ENCODE results near the gene DSCAML1.

GRCh38 chr11:117738246-117738957 is 58.6 kb downstream of the DSCAML1 start:
- no peak for TF ChIP-seq RFX1 (IDR thresholded peaks at IDR 0.05)
- no peak for TF ChIP-seq MAFF (IDR thresholded peaks at IDR 0.05; ENCODE audit: low read length)
- TF ChIP-seq MED1 (CRISPR knock-in tag; IDR thresholded peaks at IDR 0.05; ENCODE audit: borderline replicate concordance) = no peak
- TF ChIP-seq BRD4 (IDR thresholded peaks at IDR 0.05) = no peak
- no peak for TF ChIP-seq MAX (CRISPR knock-in tag; IDR thresholded peaks at IDR 0.05)
- no peak for TF ChIP-seq CTCF (IDR thresholded peaks at IDR 0.05 in 2 of 3, conservative IDR thresholded peaks at IDR 0.05 in 1 of 3; ENCODE audit: insufficient read depth in 2 of 3, low read depth in 1 of 3, low read length in 3 of 3)
- no peak for TF ChIP-seq SMC3 (conservative IDR thresholded peaks at IDR 0.05; ENCODE audit: insufficient read depth, low read depth, low read length)

Measured in K562 (cell line).